K562 (cell line): Measurements from ENCODE around the gene POLR3GL. TPM values are rescaled to one million over a fixed set of nuclear protein-coding genes. Genes with fewer than 3 reads are reported as not detected.

Experiments used
- CHD7 ChIP-seq: fragments of 200-600 bp; sonication (generic); IDR thresholded peaks from one replicate; pipeline ENCODE4 v1.6.1; 2012; ENCODE audit warnings: mild to moderate bottlenecking, low read depth, low read length, inconsistent platforms
- DMBX1 ChIP-seq: fragments of 250-450 bp; sonication (Bioruptor Pico); IDR thresholded peaks from 2 replicates; pipeline ENCODE4 v1.8.0; 2022; ENCODE audit warnings: inconsistent platforms, mild to moderate bottlenecking, moderate library complexity, borderline replicate concordance
- FOSL1 ChIP-seq: fragments of 200-800 bp; sonication (Bioruptor generic); conservative IDR thresholded peaks from 2 replicates; pipeline ENCODE4 v1.6.1; 2016; ENCODE audit warnings: missing genetic modification characterization, missing compliant biosample characterization
- FOXP4 ChIP-seq: sonication (generic); formaldehyde crosslinking; IDR thresholded peaks from 2 replicates; pipeline ENCODE4 v1.8.0; 2022; ENCODE audit warnings: mild to moderate bottlenecking, missing genetic modification reagents, borderline replicate concordance
- GTF2F1 ChIP-seq: IDR thresholded peaks from 2 replicates; pipeline ENCODE4 v1.6.1; 2011; ENCODE audit warnings: low read depth, low read length, improper control_type of control experiment
- HOXB6 ChIP-seq: fragments of 250-450 bp; sonication (Bioruptor Pico); IDR thresholded peaks from 2 replicates; pipeline ENCODE4 v1.5.1; 2022; ENCODE audit warnings: mild to moderate bottlenecking, borderline replicate concordance
- HSF4 ChIP-seq: fragments of 250-450 bp; sonication (Bioruptor Pico); IDR thresholded peaks from 2 replicates; pipeline ENCODE4 v2.1.2; 2022; ENCODE audit warnings: mild to moderate bottlenecking, moderate library complexity, borderline replicate concordance
- SIRT6 ChIP-seq: IDR thresholded peaks from one replicate; pipeline ENCODE4 v1.6.1; 2012; ENCODE audit warnings: low read depth, mild to moderate bottlenecking, control low read depth, inconsistent platforms, low read length, moderate library complexity
- SMARCB1 ChIP-seq: IDR thresholded peaks from 2 replicates; pipeline ENCODE4 v1.6.1; 2011; ENCODE audit warnings: improper control_type of control experiment, low read depth; ENCODE audit not compliant: insufficient read length
- SOX6 ChIP-seq: fragments of 450-650 bp; IDR thresholded peaks from 2 replicates; pipeline ENCODE4 v1.6.1; 2014; ENCODE audit warnings: mild to moderate bottlenecking
- TBL1XR1 ChIP-seq, 2 experiments: IDR thresholded peaks; 2 replicates each; pipeline ENCODE4 v1.6.1; 2012; ENCODE audit warnings: improper control_type of control experiment in 2 of 2, low read length in 2 of 2, mild to moderate bottlenecking in 1 of 2
- ZFP36 ChIP-seq: fragments of 150-350 bp; IDR thresholded peaks from 2 replicates; pipeline ENCODE4 v1.6.1; 2018; ENCODE audit warnings: low read length, low read depth; ENCODE audit not compliant: partially characterized antibody
- ZNF175 ChIP-seq: fragments of 200-800 bp; sonication (Bioruptor generic); IDR thresholded peaks from 2 replicates; pipeline ENCODE4 v1.6.1; 2016; ENCODE audit warnings: low read depth, mild to moderate bottlenecking, missing genetic modification characterization, missing compliant biosample characterization
- ZNF695 ChIP-seq: fragments of 450-650 bp; formaldehyde crosslinking; IDR thresholded peaks from 2 replicates; pipeline ENCODE4 v1.4.0; 2020; ENCODE audit warnings: mild to moderate bottlenecking, moderate library complexity
- polyA plus RNA-seq, 8 experiments: library from polyadenylated mRNA; depleted of rRNA in 4 of 8; stranded (reverse) in 5 of 8; unstranded in 3 of 8; fragments of >200 nt; fragmentation: Nextera tagmentation in 2 of 8; fragmentation: Illumina TruSeq in 1 of 8; extraction: Ambion mirVana in 2 of 8; extraction: Trizol in 1 of 8; gene quantifications; 2 replicates each; pipeline versions ENCODE4 v1.2.1 to v1.2.3, GENCODE V29; 2011 to 2014; ENCODE audit warnings: inconsistent platforms in 1 of 8, missing spikeins in 1 of 8
- total RNA-seq, 7 experiments: library from RNA; depleted of rRNA in 6 of 7; stranded (reverse); fragments of >200 nt in 6 of 7; fragmentation: Illumina TruSeq in 2 of 7; extraction: Trizol in 2 of 7; gene quantifications; 2 replicates each; pipeline versions ENCODE4 v1.2.1 to v1.2.3, GENCODE V29; 2011 to 2021; ENCODE audit warnings: low replicate concordance in 1 of 7

POLR3GL gene
- total and polyA plus RNA-seq, 9 of the 15 experiments (the other 6 are each of a cell fraction or from before 2014, with no cell fraction given) = 14.6 to 48.4 (median 38.2) TPM

GRCh38 chr1:145979746-145980456 is 15.4 kb downstream of the POLR3GL start (continued):
- TF ChIP-seq CHD7 (peak; percentile 79), SIRT6 (no peak), ZNF175 (0 out of 2 replicates have a peak, but pooled peaks have one; percentile 43), DMBX1 (CRISPR knock-in tag) (0 out of 2 replicates have a peak, but pooled peaks have one; percentile 43), HSF4 (0 out of 2 replicates have a peak, but pooled peaks have one; percentile 35), SMARCB1 (no peak), ZNF695 (CRISPR knock-in tag) (no peak), FOXP4 (CRISPR knock-in tag) (no peak), HOXB6 (CRISPR knock-in tag) (no peak), FOSL1 (tag) (no peak), GTF2F1 (no peak), SOX6 (no peak), TBL1XR1 (IDR thresholded peaks at IDR 0.05; ENCODE audit: low read length in 2 of 2) (no peak), ZFP36 (no peak)
